ENCODE measurements around the gene C21orf58.

The C21orf58 gene

DNA sequence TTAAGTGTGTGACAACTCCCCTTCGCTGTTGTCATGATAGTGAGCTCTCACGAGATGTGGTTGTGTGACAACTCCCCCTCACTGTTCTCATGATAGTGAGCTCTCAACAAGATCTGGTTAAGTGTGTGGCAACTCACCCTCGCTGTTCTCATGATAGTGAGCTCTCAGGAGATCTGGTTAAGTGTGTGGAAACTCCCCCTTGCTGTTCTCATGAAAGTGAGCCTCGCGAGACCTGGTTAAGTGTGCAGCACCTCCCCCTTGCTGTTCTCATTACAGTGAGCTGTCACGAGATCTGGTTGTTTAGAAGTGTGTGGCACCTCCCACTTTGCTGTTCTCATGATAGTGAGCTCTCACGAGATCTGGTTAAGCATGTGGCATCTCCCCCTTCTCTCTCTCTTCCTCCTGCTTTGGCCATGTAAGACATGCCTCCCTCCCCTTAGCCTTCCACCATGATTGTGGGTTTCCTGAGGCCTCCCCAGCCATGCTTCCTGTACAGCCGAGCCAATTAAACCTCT, 70.0 kb downstream of the C21orf58 start:
- DNase-seq = no peak

DNA sequence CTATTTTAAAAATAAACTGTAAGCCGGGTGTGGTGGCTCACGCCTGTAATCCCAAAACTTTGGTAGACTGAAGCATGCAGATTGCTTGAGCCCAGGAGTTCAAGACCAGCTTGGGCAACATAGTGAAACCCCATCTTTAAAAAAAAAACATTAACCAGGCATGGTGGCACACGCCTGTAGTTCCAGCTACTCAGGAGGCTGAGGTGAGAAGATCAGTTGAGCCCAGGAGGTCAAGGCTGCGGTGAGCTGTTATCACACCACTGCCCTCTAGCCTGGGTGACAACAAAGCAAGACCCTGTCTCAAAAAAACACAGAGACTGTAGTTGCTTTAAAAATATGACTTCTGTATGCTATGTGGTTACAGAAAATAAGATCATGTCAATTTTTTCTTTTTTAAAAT, 70.8 kb downstream of the C21orf58 start:
- no peak for DNase-seq

All from cerebellar nuclear complex (tissue), 1 donor.